Skeletal muscle tissue (tissue), 4 donors: ENCODE measurements around the gene CD160. TPM values are rescaled to one million over a fixed set of nuclear protein-coding genes. Genes with fewer than 3 reads are reported as not detected.
"Not testable (repeated sequence)": the region's sequence is repeated elsewhere in the genome, so short reads cannot be mapped to it uniquely, and the experiment has no call there.

Source experiments
- H3K27ac ChIP-seq: one replicate; pipeline ENCODE4 v1.7.0; 2013; ENCODE audit warnings: mild to moderate bottlenecking, low read depth, low read length, inconsistent platforms
- H3K27me3 ChIP-seq, 3 donors: one replicate each; pipeline ENCODE4 v1.7.0; 2013; ENCODE audit warnings: low read length in 3 of 3; ENCODE audit not compliant: control insufficient read depth in 3 of 3, insufficient read depth in 3 of 3
- H3K36me3 ChIP-seq, 3 donors: one replicate each; pipeline ENCODE4 v1.7.0; 2013; ENCODE audit warnings: low read length in 3 of 3; ENCODE audit not compliant: control insufficient read depth in 3 of 3, insufficient read depth in 3 of 3
- H3K4me1 ChIP-seq, 3 donors: one replicate each; pipeline ENCODE4 v1.7.0; 2013; ENCODE audit warnings: low read length in 3 of 3, mild to moderate bottlenecking in 3 of 3; ENCODE audit not compliant: control insufficient read depth in 3 of 3, insufficient read depth in 3 of 3
- H3K4me3 ChIP-seq, 3 donors: one replicate each; pipeline ENCODE4 v1.7.0; 2013; ENCODE audit warnings: low read length in 3 of 3
- H3K9ac ChIP-seq, 3 donors: one replicate each; pipeline ENCODE4 v1.7.0; 2013; ENCODE audit warnings: low read length in 3 of 3, mild to moderate bottlenecking in 3 of 3, moderate library complexity in 2 of 3, low read depth in 1 of 3
- H3K9me3 ChIP-seq, 3 donors: one replicate each; pipeline ENCODE4 v1.7.0; 2013; ENCODE audit warnings: low read length in 3 of 3; ENCODE audit not compliant: control insufficient read depth in 3 of 3
- total RNA-seq: library from RNA; depleted of rRNA; stranded (reverse); fragments of >200 nt; gene quantifications from one replicate; pipeline ENCODE4 v1.2.3, GENCODE V29; 2014
- donor health status: Osteomylitis.

The CD160 gene
- total RNA-seq, 1 donor from 2014 or later: under 0.01 TPM

GRCh38 chr1:145757420-145757819, 38.1 kb downstream of the CD160 start:
- Histone ChIP-seq H3K27ac (no peak overlapping the region), H3K9ac (no peak overlapping the region), H3K4me3 (no peak overlapping the region), H3K36me3 (peaks cover 9 to 30% (median 28%) of the 10 kb centered on the region in 3 donors), H3K27me3 (no peaks in the 10 kb centered on the region), H3K9me3 (no peaks in the 10 kb centered on the region), H3K4me1 (no peaks in the 10 kb centered on the region)

GRCh38 chr1:145758116-145758515, 38.8 kb downstream of the CD160 start:
- H3K27ac ChIP-seq: no peak overlapping the region
- H3K36me3 ChIP-seq: peaks cover 9 to 29% (median 28%) of the 10 kb centered on the region in 3 donors
- no peaks in the 10 kb centered on the region for H3K4me1 ChIP-seq
- no peaks in the 10 kb centered on the region for H3K9me3 ChIP-seq
- H3K4me3 ChIP-seq: no peak overlapping the region
- H3K27me3 ChIP-seq: no peaks in the 10 kb centered on the region
- no peak overlapping the region for H3K9ac ChIP-seq

- Histone ChIP-seq H3K9me3 (no peaks in the 10 kb centered on the region), H3K4me3 (no peak overlapping the region), H3K27ac (no peak overlapping the region), H3K36me3 (peaks cover 9 to 28% (median 26%) of the 10 kb centered on the region in 3 donors), H3K4me1 (no peaks in the 10 kb centered on the region), H3K27me3 (no peaks in the 10 kb centered on the region), H3K9ac (no peak overlapping the region)
Measured at GRCh38 chr1:145758575-145758974, 39.3 kb downstream of the CD160 start.

- Histone ChIP-seq H3K9ac (no peak overlapping the region), H3K27me3 (no peaks in the 10 kb centered on the region), H3K9me3 (no peaks in the 10 kb centered on the region), H3K4me3 (no peak overlapping the region), H3K36me3 (peaks cover 9 to 28% (median 26%) of the 10 kb centered on the region in 3 donors), H3K4me1 (no peaks in the 10 kb centered on the region), H3K27ac (no peak overlapping the region)
Measured at GRCh38 chr1:145759721-145760120, 40.4 kb downstream of the CD160 start.

GRCh38 chr1:145760395-145760949, 41.2 kb downstream of the CD160 start:
- H3K27ac ChIP-seq, H3K9ac ChIP-seq, H3K4me3 ChIP-seq, H3K27me3 ChIP-seq, H3K9me3 ChIP-seq, H3K4me1 ChIP-seq: not testable (repeated sequence)
- H3K36me3 ChIP-seq: peaks cover 9 to 28% (median 26%) of the 10 kb centered on the region in 3 donors

GRCh38 chr1:145761498-145761897, 42.2 kb downstream of the CD160 start:
- H3K27ac ChIP-seq, H3K9ac ChIP-seq, H3K9me3 ChIP-seq, H3K4me1 ChIP-seq, H3K4me3 ChIP-seq, H3K27me3 ChIP-seq: not testable (repeated sequence)
- peaks cover 9 to 28% (median 26%) of the 10 kb centered on the region in 3 donors for H3K36me3 ChIP-seq

GRCh38 chr1:145762001-145762400, 42.7 kb downstream of the CD160 start:
- not testable (repeated sequence) for H3K9ac ChIP-seq, H3K4me3 ChIP-seq, H3K4me1 ChIP-seq, H3K27ac ChIP-seq, H3K27me3 ChIP-seq, H3K9me3 ChIP-seq
- H3K36me3 ChIP-seq: peaks cover 9 to 28% (median 26%) of the 10 kb centered on the region in 3 donors

GRCh38 chr1:145764231-145764940, 45.1 kb downstream of the CD160 start:
- H3K9ac ChIP-seq, H3K27me3 ChIP-seq, H3K4me1 ChIP-seq, H3K9me3 ChIP-seq, H3K27ac ChIP-seq, H3K4me3 ChIP-seq: not testable (repeated sequence)
- peaks cover 11 to 17% (median 13%) of the 10 kb centered on the region in 3 donors for H3K36me3 ChIP-seq

- not testable (repeated sequence) for H3K9ac ChIP-seq, H3K4me1 ChIP-seq, H3K27ac ChIP-seq, H3K27me3 ChIP-seq, H3K9me3 ChIP-seq, H3K4me3 ChIP-seq
- H3K36me3 ChIP-seq: peaks cover 9 to 18% (median 11%) of the 10 kb centered on the region in 3 donors
Measured at GRCh38 chr1:145765127-145765526, 45.8 kb downstream of the CD160 start.

- not testable (repeated sequence) for H3K4me3 ChIP-seq, H3K27ac ChIP-seq, H3K27me3 ChIP-seq, H3K4me1 ChIP-seq, H3K9me3 ChIP-seq, H3K9ac ChIP-seq
- H3K36me3 ChIP-seq: peaks cover 9 to 24% (median 11%) of the 10 kb centered on the region in 3 donors
Measured at GRCh38 chr1:145765585-145766360, 46.5 kb downstream of the CD160 start.
